ENCODE measurements around the gene AGAP1. TPM values are rescaled to one million over a fixed set of nuclear protein-coding genes. Genes with fewer than 3 reads are reported as not detected.

The AGAP1 gene
- total RNA-seq, 4 donors from 2014 or later = 7.2 to 19.6 (median 15.2) TPM

DNA sequence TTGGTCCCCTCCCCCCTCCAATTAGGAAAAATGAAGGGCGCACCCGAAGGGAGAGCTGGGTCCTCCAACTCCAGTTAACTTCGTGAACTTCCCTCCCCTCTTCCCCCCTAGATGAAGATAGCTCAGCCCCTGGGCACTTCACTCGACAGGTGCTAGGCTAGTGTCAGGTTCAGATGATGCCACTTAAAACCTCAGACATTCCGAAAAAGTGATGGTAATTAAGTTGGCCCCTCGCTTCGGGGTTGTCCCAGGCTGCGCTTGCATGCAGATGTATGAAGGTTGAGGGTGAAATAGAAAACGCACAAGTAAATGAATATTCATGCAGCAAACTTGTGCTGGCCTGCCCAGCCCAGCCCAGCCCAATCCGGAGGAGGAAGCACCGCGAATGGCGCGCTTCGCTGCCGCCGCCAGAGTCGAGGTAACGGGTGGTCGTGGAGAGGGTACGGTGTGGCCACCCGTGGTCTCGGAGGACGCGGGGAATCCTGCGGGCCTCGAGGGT lies 677.4 kb downstream of the AGAP1 start:
- intact Hi-C loops (cut with DNase I) = no loop called here
- TF ChIP-seq, protein P1, sequence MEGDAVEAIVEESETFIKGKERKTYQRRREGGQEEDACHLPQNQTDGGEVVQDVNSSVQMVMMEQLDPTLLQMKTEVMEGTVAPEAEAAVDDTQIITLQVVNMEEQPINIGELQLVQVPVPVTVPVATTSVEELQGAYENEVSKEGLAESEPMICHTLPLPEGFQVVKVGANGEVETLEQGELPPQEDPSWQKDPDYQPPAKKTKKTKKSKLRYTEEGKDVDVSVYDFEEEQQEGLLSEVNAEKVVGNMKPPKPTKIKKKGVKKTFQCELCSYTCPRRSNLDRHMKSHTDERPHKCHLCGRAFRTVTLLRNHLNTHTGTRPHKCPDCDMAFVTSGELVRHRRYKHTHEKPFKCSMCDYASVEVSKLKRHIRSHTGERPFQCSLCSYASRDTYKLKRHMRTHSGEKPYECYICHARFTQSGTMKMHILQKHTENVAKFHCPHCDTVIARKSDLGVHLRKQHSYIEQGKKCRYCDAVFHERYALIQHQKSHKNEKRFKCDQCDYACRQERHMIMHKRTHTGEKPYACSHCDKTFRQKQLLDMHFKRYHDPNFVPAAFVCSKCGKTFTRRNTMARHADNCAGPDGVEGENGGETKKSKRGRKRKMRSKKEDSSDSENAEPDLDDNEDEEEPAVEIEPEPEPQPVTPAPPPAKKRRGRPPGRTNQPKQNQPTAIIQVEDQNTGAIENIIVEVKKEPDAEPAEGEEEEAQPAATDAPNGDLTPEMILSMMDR (IDR thresholded peaks at IDR 0.05) = no peak
- H3K4me3 ChIP-seq = peak overlapping the region in 3 of 4 donors; percentile 3 to 45 (median 13)
- H3K4me1 ChIP-seq = peaks cover 32 to 79% (median 38%) of the 10 kb centered on the region in 3 donors
- DNase-seq = no peak
- H3K36me3 ChIP-seq = no peaks in the 10 kb centered on the region
- peaks cover 53 to 100% (median 71%) of the 10 kb centered on the region in 4 donors for H3K27me3 ChIP-seq
- H3K9me3 ChIP-seq = no peaks in the 10 kb centered on the region
- no peak overlapping the region for H3K27ac ChIP-seq
- WGBS, 2 donors = 8% methylated on average over 10 to 25 of the region's 27 CpGs

GRCh38 chr2:236171680-236172254 lies 677.9 kb downstream of the AGAP1 start:
- intact Hi-C loops (cut with DNase I) = no loop called here
- H3K4me1 ChIP-seq = peaks cover 26 to 74% (median 33%) of the 10 kb centered on the region in 3 donors
- peaks cover 52 to 100% (median 67%) of the 10 kb centered on the region in 4 donors for H3K27me3 ChIP-seq
- TF ChIP-seq, protein P1 (IDR thresholded peaks at IDR 0.05) = no peak
- no peak for TF ChIP-seq POLR2A (IDR thresholded peaks at IDR 0.05)
- H3K9me3 ChIP-seq = no peaks in the 10 kb centered on the region
- H3K4me3 ChIP-seq = peak overlapping the region in 3 of 4 donors; percentile 3 to 45 (median 13)
- no peak for DNase-seq
- H3K36me3 ChIP-seq = no peaks in the 10 kb centered on the region
- WGBS, 2 donors = 6 to 15% methylated on average over 12 to 14 of the region's 16 CpGs
- H3K27ac ChIP-seq = no peak overlapping the region

DNA sequence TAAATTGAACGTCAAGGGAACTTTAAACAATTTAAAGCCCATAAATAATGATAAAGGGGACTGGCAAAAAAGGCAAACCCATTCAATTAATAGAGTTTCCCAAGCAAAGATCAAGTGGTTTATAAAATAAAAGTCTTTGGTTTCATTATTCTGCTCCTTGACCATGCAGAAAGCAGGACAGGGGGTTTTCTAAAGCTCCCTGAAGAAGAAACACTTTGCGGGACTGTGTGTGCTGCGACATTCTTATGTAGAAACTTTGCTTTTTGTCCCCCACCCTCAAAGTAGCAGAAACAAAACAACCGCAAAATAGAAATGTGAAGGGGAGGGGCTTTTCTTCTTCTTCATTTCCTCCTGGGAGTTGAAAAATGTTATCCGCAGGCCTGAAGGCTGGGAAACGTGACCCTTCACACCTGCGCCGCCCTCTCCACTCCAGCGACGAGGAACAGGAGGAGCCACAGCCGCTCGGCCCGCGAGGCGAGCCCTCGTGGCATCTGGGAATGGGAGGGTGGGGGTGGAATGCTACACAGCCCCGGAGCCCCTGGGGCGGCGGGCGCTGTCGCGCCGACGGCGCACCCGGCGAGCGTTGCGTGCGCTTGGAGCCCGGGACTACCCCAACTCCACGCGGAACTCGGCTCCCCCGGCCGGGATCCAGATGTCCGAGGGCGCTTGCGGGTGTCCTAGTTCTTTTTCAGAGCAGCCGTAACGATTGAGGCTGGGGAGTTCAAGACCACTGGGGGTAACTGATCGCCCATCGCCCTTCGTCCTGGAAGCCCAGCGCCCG lies 678.6 kb downstream of the AGAP1 start:
- WGBS, 2 donors = 20 to 21% methylated on average over 5 to 9 of the region's 46 CpGs
- intact Hi-C loops (cut with DNase I) = no loop called here
- H3K27ac ChIP-seq = no peak overlapping the region
- H3K4me1 ChIP-seq = peaks cover 22 to 68% (median 26%) of the 10 kb centered on the region in 3 donors
- H3K4me3 ChIP-seq = no peak overlapping the region
- H3K27me3 ChIP-seq = peaks cover 45 to 100% (median 66%) of the 10 kb centered on the region in 4 donors
- no peaks in the 10 kb centered on the region for H3K9me3 ChIP-seq
- TF ChIP-seq, protein P1 (IDR thresholded peaks at IDR 0.05) = no peak
- TF ChIP-seq POLR2A (IDR thresholded peaks at IDR 0.05) = no peak
- no peak for DNase-seq
- H3K36me3 ChIP-seq = no peaks in the 10 kb centered on the region

GRCh38 chr2:236173036-236173728 lies 679.3 kb downstream of the AGAP1 start:
- intact Hi-C loops (cut with DNase I) = no loop called here

More at GRCh38 chr2:236173036-236173728, 679.3 kb downstream of the AGAP1 start:
- Histone ChIP-seq H3K27ac (no peak overlapping the region), H3K4me1 (peaks cover 21 to 68% (median 32%) of the 10 kb centered on the region in 3 donors), H3K27me3 (peaks cover 45 to 100% (median 65%) of the 10 kb centered on the region in 4 donors), H3K4me3 (no peak overlapping the region), H3K36me3 (no peaks in the 10 kb centered on the region), H3K9me3 (no peaks in the 10 kb centered on the region)
- DNase-seq = no peak
- TF ChIP-seq POLR2A (IDR thresholded peaks at IDR 0.05) = no peak
- TF ChIP-seq, protein P1 (IDR thresholded peaks at IDR 0.05) = no peak
- WGBS, 2 donors = 10% methylated on average over 12 of the region's 62 CpGs; no CpG with 5 or more reads in 1 of the 2 donors
